HCT116 (cell line): ENCODE measurements around the gene UQCR11. TPM values are rescaled to one million over a fixed set of nuclear protein-coding genes. Genes with fewer than 3 reads are reported as not detected.

Experiments used
- ATAC-seq: fragments of 200-7000 bp; cut with Tn5 transposase; 2 replicates; pipeline ENCODE4 v1.9.1; 2020; ENCODE audit warnings: mild to moderate bottlenecking, moderate library complexity
- BruUV-seq: library from RNA; stranded (reverse); fragments of 400-500 nt; replicated peaks from 2 replicates; lab custom pipeline; 2021; lab: Mats Ljungman, UMichigan
- CTCF ChIA-PET: fragments of 300-600 bp; sonication (Branson Sonifier 250); formaldehyde crosslinking; loops from one replicate; lab custom pipeline; 2021; ENCODE audit warnings: antibody characterized with exemption; lab: Charles Lee
- POLR2A ChIA-PET: fragments of 300-600, 350-600 bp; sonication (Branson Sonifier 250); formaldehyde crosslinking; loops from one replicate; lab custom pipeline; 2021; ENCODE audit warnings: antibody characterized with exemption; lab: Charles Lee
- RAD21 ChIA-PET, 2 experiments: fragments of 300-600 bp; sonication (Branson Sonifier 250); formaldehyde crosslinking; loops; one replicate each; lab custom pipeline; 2023; ENCODE audit warnings: low total read pairs in 2 of 2; ENCODE audit not compliant: uncharacterized antibody in 2 of 2, unreplicated experiment in 2 of 2, low non-redundant PET in 1 of 2; lab: Charles Lee
- DNase-seq: peaks from one replicate; pipeline ENCODE4 v3.0.0-alpha.2; 2010; ENCODE audit warnings: low read depth, low spot score
- H2AFZ ChIP-seq: fragments of 200-600 bp; shearing (Covaris generic), sonication (generic); 2 replicates; pipeline ENCODE4 v1.6.1; 2017; ENCODE audit warnings: low read depth, mixed run types, mixed read lengths, antibody characterized with exemption, low read length; ENCODE audit not compliant: poor library complexity, severe bottlenecking
- H3K27ac ChIP-seq: 2 replicates; pipeline ENCODE4 v1.5.1; 2012; ENCODE audit warnings: low read depth, low read length
- H3K27me3 ChIP-seq: fragments of 200-600 bp; sonication (generic); 2 replicates; pipeline ENCODE4 v1.6.1; 2016; ENCODE audit warnings: mixed run types, low read length, mixed read lengths; ENCODE audit not compliant: insufficient read depth
- H3K36me3 ChIP-seq, 2 experiments: fragments of 200-500 bp in 1 of 2; fragments of 200-600 bp in 1 of 2; sonication (Bioruptor generic) in 1 of 2; sonication (generic) in 1 of 2; 2 replicates each; pipeline versions ENCODE4 v1.5.1 to v1.6.1; 2014 to 2016; ENCODE audit warnings: low read length in 2 of 2, inconsistent platforms in 1 of 2, mixed read lengths in 1 of 2, mixed run types in 1 of 2; ENCODE audit not compliant: insufficient read depth in 2 of 2, control insufficient read depth in 1 of 2
- H3K4me1 ChIP-seq, 2 experiments: fragments of 200-600 bp in 1 of 2; sonication (generic) in 1 of 2; 2 replicates each; pipeline versions ENCODE4 v1.5.1 to v1.6.1; 2012 to 2017; ENCODE audit warnings: low read length in 2 of 2, inconsistent platforms in 1 of 2, mild to moderate bottlenecking in 1 of 2, mixed read lengths in 1 of 2, mixed run types in 1 of 2, moderate library complexity in 1 of 2; ENCODE audit not compliant: insufficient read depth in 2 of 2, control insufficient read depth in 1 of 2
- H3K4me2 ChIP-seq: fragments of 200-600 bp; sonication (generic); 2 replicates; pipeline ENCODE4 v1.6.1; 2017; ENCODE audit warnings: mixed run types, low read length, mixed read lengths
- H3K4me3 ChIP-seq, 2 experiments: fragments of 200-600 bp in 1 of 2; sonication (generic) in 1 of 2; replicated peaks in 1 of 2; 2 replicates each; pipeline ENCODE4 v1.5.1; 2011 to 2016; ENCODE audit warnings: low read length in 2 of 2, control low read depth in 1 of 2, low read depth in 1 of 2, mild to moderate bottlenecking in 1 of 2, mixed read lengths in 1 of 2, mixed run types in 1 of 2
- H3K79me2 ChIP-seq: fragments of 200-600 bp; sonication (generic); 2 replicates; pipeline ENCODE4 v1.6.1; 2017; ENCODE audit warnings: mild to moderate bottlenecking, mixed run types, low read length, moderate library complexity, mixed read lengths; ENCODE audit not compliant: insufficient read depth
- H3K9ac ChIP-seq: fragments of 200-600 bp; sonication (generic); 2 replicates; pipeline ENCODE4 v1.6.1; 2016; ENCODE audit warnings: low read length, mixed read lengths
- H3K9me2 ChIP-seq: fragments of 200-600 bp; sonication (generic), shearing (Covaris generic); 2 replicates; pipeline ENCODE4 v1.6.1; 2017; ENCODE audit warnings: mixed run types, mild to moderate bottlenecking, moderate library complexity; ENCODE audit not compliant: insufficient read depth
- H3K9me3 ChIP-seq, 2 experiments: fragments of 200-500 bp in 1 of 2; fragments of 200-600 bp in 1 of 2; sonication (Bioruptor generic) in 1 of 2; sonication (generic) in 1 of 2; 2 replicates each; pipeline ENCODE4 v1.6.1; 2014 to 2017; ENCODE audit warnings: low read length in 2 of 2, mixed read lengths in 2 of 2, inconsistent platforms in 1 of 2, low read depth in 1 of 2, mild to moderate bottlenecking in 1 of 2, mixed run types in 1 of 2, moderate library complexity in 1 of 2; ENCODE audit not compliant: control insufficient read depth in 1 of 2, insufficient read depth in 1 of 2
- H4K20me1 ChIP-seq: fragments of 200-600 bp; sonication (generic), shearing (Covaris generic); 2 replicates; pipeline ENCODE4 v1.6.1; 2017; ENCODE audit warnings: mixed run types, mild to moderate bottlenecking, moderate library complexity; ENCODE audit not compliant: insufficient read depth
- EZH2phosphoT487 ChIP-seq: fragments of 200-600 bp; IDR thresholded peaks from 2 replicates; pipeline ENCODE4 v1.6.1; 2018; ENCODE audit warnings: antibody characterized with exemption, borderline replicate concordance
- FOSL1 ChIP-seq: IDR thresholded peaks from 2 replicates; pipeline ENCODE4 v1.6.1; 2012; ENCODE audit warnings: low read depth
- JUND ChIP-seq: IDR thresholded peaks from 2 replicates; pipeline ENCODE4 v1.6.1; 2012
- MAX ChIP-seq: IDR thresholded peaks from 2 replicates; pipeline ENCODE4 v1.6.1; 2012
- POLR2AphosphoS5 ChIP-seq: IDR thresholded peaks from 2 replicates; pipeline ENCODE4 v1.6.1; 2011; ENCODE audit warnings: mild to moderate bottlenecking, low read depth, low read length, moderate library complexity
- RAD21 ChIP-seq: IDR thresholded peaks from 2 replicates; pipeline ENCODE4 v1.6.1; 2012; ENCODE audit warnings: low read depth, mild to moderate bottlenecking
- SIN3A ChIP-seq: IDR thresholded peaks from 2 replicates; pipeline ENCODE4 v1.6.1; 2012; ENCODE audit warnings: low read depth
- SP1 ChIP-seq: IDR thresholded peaks from 2 replicates; pipeline ENCODE4 v1.6.1; 2012; ENCODE audit warnings: low read depth
- SRF ChIP-seq: IDR thresholded peaks from 2 replicates; pipeline ENCODE4 v1.6.1; 2012; ENCODE audit warnings: low read depth
- TCF7L2 ChIP-seq: IDR thresholded peaks from 2 replicates; pipeline ENCODE4 v1.7.0; 2011; ENCODE audit warnings: borderline replicate concordance, inconsistent platforms; ENCODE audit not compliant: insufficient read depth, insufficient read length; ENCODE audit errors: extremely low read depth
- ZFX ChIP-seq: fragments of 450-650 bp; IDR thresholded peaks from 2 replicates; pipeline ENCODE4 v1.6.1; 2017
- ZNF274 ChIP-seq: fragments of 200-500 bp; sonication (Bioruptor generic); IDR thresholded peaks from 2 replicates; pipeline ENCODE4 v1.6.1; 2014; ENCODE audit warnings: mild to moderate bottlenecking, low read depth, low read length, inconsistent platforms
- intact Hi-C: fragments of 100-400 bp; cut with micrococcal nuclease; formaldehyde crosslinking; loops from 2 replicates; pipeline ENCODE4 v1.10.0; 2022
- total RNA-seq: library from RNA; stranded (reverse); gene quantifications from one replicate; pipeline ENCODE4 v1.2.1, GENCODE V29; 2021; ENCODE audit not compliant: unreplicated experiment
- TF ChIP-seq, protein P1 (sequence below), 3 experiments: fragments of 200-600 bp in 1 of 3; sonication (generic) in 1 of 3; IDR thresholded peaks in 2 of 3; conservative IDR thresholded peaks in 1 of 3; 2 replicates each; pipeline ENCODE4 v1.5.1; 2012 to 2017; ENCODE audit warnings: low read depth in 2 of 3, low read length in 2 of 3, antibody characterized with exemption in 1 of 3, borderline replicate concordance in 1 of 3, control low read depth in 1 of 3, mild to moderate bottlenecking in 1 of 3, mixed read lengths in 1 of 3, mixed run types in 1 of 3, moderate library complexity in 1 of 3; ENCODE audit not compliant: insufficient read depth in 1 of 3

Gene UQCR11
- total RNA-seq, 1 experiment from 2014 or later: 303 TPM

DNA sequence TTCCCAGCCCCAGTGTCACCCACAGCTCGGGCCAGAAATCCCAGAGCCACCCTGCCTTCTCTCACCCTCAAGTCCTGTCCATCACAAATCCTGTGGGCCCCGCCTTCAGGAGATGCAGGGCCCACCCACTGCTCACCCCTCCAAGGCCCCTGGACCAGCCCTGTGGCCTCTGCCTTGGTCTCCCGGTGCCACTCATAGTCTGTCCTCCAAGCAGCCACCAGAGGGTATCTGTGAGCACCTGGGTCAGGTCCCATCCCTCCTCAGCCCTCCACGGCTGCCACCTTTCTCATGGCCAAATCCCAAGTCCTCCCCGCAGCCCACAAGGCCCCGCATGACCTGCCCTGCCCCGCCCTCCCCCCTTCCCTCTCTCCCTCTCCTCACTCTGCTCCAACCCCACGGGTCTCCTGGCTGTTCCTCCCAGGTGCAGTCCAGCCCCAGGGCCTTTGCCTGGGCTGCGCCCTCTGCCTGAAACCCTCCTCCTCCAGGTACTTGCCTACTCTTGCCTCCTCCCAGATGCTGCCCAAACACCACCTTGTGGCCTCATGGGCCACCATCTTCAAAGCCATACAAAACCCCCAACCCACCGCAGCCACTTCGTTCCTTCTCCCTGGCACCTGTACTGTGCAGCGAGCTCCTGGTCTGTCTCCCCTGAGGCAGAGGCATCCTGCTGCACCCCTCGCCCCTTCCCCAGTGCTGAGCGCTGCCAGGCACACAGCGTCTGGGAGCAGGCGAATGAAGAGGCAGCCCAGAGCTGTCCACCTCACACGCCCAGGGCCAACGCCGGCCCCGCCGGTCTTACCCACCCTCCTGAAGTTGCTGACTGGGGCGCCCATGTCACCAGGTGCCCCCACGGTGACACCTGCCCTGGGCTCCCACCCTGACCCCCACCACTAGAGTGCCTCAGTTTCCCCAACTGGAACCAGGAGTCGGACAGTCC, 13.2 kb upstream of the UQCR11 start:
- RAD21 ChIA-PET: no interaction called here
- Histone ChIP-seq H3K4me2 (no peak overlapping the region), H3K36me3 (peaks cover 31 to 49% of the 10 kb centered on the region in 2 experiments; a peak in 3 of 4 replicates), H3K27me3 (no peaks in the 10 kb centered on the region), H3K27ac (no peak overlapping the region; the same call in 1 of the 2 replicates), H3K9ac (no peak overlapping the region), H3K9me2 (no peaks in the 10 kb centered on the region), H3K9me3 (no peaks in the 10 kb centered on the region), H3K4me1 (peaks cover 0 to 5% of the 10 kb centered on the region in 2 experiments; a peak in 1 of 4 replicates), H2AFZ (no peak overlapping the region), H3K4me3 (no peak overlapping the region), H3K79me2 (peaks cover 14% of the 10 kb centered on the region; the same call in 1 of the 2 replicates), H4K20me1 (no peaks in the 10 kb centered on the region)
- POLR2A ChIA-PET: interaction anchor here (1.0 kb wide), 1 partner anchor 76 kb away, joined by 3 read pairs; no protein-coding TSS in a partner anchor
- CTCF ChIA-PET: no interaction called here
- ATAC-seq: peak; percentile 96
- intact Hi-C loops: no loop called here
- peak; percentile 29 for DNase-seq
- no peak for TF ChIP-seq SRF
- TF ChIP-seq, protein P1, sequence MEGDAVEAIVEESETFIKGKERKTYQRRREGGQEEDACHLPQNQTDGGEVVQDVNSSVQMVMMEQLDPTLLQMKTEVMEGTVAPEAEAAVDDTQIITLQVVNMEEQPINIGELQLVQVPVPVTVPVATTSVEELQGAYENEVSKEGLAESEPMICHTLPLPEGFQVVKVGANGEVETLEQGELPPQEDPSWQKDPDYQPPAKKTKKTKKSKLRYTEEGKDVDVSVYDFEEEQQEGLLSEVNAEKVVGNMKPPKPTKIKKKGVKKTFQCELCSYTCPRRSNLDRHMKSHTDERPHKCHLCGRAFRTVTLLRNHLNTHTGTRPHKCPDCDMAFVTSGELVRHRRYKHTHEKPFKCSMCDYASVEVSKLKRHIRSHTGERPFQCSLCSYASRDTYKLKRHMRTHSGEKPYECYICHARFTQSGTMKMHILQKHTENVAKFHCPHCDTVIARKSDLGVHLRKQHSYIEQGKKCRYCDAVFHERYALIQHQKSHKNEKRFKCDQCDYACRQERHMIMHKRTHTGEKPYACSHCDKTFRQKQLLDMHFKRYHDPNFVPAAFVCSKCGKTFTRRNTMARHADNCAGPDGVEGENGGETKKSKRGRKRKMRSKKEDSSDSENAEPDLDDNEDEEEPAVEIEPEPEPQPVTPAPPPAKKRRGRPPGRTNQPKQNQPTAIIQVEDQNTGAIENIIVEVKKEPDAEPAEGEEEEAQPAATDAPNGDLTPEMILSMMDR (IDR thresholded peaks at IDR 0.05 in 2 of 3, conservative IDR thresholded peaks at IDR 0.05 in 1 of 3; ENCODE audit: borderline replicate concordance in 1 of 3, insufficient read depth in 1 of 3, low read depth in 2 of 3, low read length in 2 of 3): peak; percentile 44 to 62 (median 58); a peak in 5 of 6 replicates
- no peak for TF ChIP-seq ZNF274
- no peak for TF ChIP-seq ZFX
- BruUV-seq: no TSS peak

- ATAC-seq (no peak), DNase-seq (no peak)
- BruUV-seq: no TSS peak
- intact Hi-C loops: no loop called here
- no peaks in the 10 kb centered on the region for H3K27me3 ChIP-seq
- no peak overlapping the region for H3K27ac ChIP-seq
- H3K4me2 ChIP-seq: no peak overlapping the region
- H3K4me1 ChIP-seq: peaks cover 0 to 5% of the 10 kb centered on the region in 2 experiments; a peak in 1 of 4 replicates
- H3K9me3 ChIP-seq: no peaks in the 10 kb centered on the region
- H3K9ac ChIP-seq: no peak overlapping the region
- peaks cover 14% of the 10 kb centered on the region; the same call in 1 of the 2 replicates for H3K79me2 ChIP-seq
- H3K4me3 ChIP-seq: no peak overlapping the region
- peaks cover 30 to 44% of the 10 kb centered on the region in 2 experiments; a peak in 3 of 4 replicates for H3K36me3 ChIP-seq
- CTCF ChIA-PET: no interaction called here
- H3K9me2 ChIP-seq: no peaks in the 10 kb centered on the region
- no peaks in the 10 kb centered on the region for H4K20me1 ChIP-seq
- RAD21 ChIA-PET: interaction anchor here in 1 of 2 experiments (0.7 kb wide), 1 partner anchor 29 kb away, joined by 6 read pairs; no protein-coding TSS in a partner anchor
- POLR2A ChIA-PET: no interaction called here
- no peak overlapping the region for H2AFZ ChIP-seq
- TF ChIP-seq EZH2phosphoT487: no peak
- TF ChIP-seq FOSL1: no peak
- no peak for TF ChIP-seq SP1
- no peak for TF ChIP-seq SIN3A
- no peak for TF ChIP-seq RAD21
- TF ChIP-seq, protein P1 (IDR thresholded peaks at IDR 0.05 in 2 of 3, conservative IDR thresholded peaks at IDR 0.05 in 1 of 3; ENCODE audit: borderline replicate concordance in 1 of 3, insufficient read depth in 1 of 3, low read depth in 2 of 3, low read length in 2 of 3): no peak
- no peak for TF ChIP-seq MAX
- TF ChIP-seq SRF: no peak
- no peak for TF ChIP-seq POLR2AphosphoS5
- no peak for TF ChIP-seq TCF7L2
- no peak for TF ChIP-seq ZFX
- no peak for TF ChIP-seq ZNF274
- no peak for TF ChIP-seq JUND
These were observed 11.6 kb upstream of the UQCR11 start for GRCh38 chr19:1616875-1617274.
